HG02763 (cell line): ENCODE data around the gene UNC50.

ENCODE experiments used
- ATAC-seq: cut with Tn5 transposase; IDR thresholded peaks from one replicate; pipeline ENCODE4 v1.9.1; 2021; ENCODE audit warnings: mild to moderate bottlenecking, moderate library complexity; ENCODE audit not compliant: unreplicated experiment

UNC50 gene

GRCh38 chr2:98608116-98608961 is at the start of gene UNC50, which contains the start of gene COA5:
UNC50 (plus strand) TSS chr2:98608589; CDS start chr2:98609760, 1,171 bp downstream.
COA5 (minus strand) TSS chr2:98608512; CDS start chr2:98608405, 107 bp downstream.
- ATAC-seq: peak; percentile 93

- ATAC-seq: no peak
These were observed 49.4 kb upstream of the UNC50 start for GRCh38 chr2:98558852-98559530.

- no peak for ATAC-seq
These were observed 48.8 kb upstream of the UNC50 start for GRCh38 chr2:98559581-98559980.

- no peak for ATAC-seq
These were observed 48.1 kb upstream of the UNC50 start for GRCh38 chr2:98560256-98560771.

- no peak for ATAC-seq
These were observed 47.4 kb upstream of the UNC50 start for GRCh38 chr2:98561018-98561417.

GRCh38 chr2:98561902-98562695 is 46.3 kb upstream of the UNC50 start:
- ATAC-seq: no peak

- ATAC-seq: no peak
These were observed 45.0 kb upstream of the UNC50 start for GRCh38 chr2:98563394-98563793.

- ATAC-seq: no peak
These were observed 43.8 kb upstream of the UNC50 start for GRCh38 chr2:98564541-98565132.

- ATAC-seq: no peak
These were observed 43.0 kb upstream of the UNC50 start for GRCh38 chr2:98565286-98565860.

GRCh38 chr2:98565941-98566340 is 42.4 kb upstream of the UNC50 start:
- ATAC-seq: no peak

- no peak for ATAC-seq
These were observed 40.0 kb upstream of the UNC50 start for GRCh38 chr2:98568161-98568956.

GRCh38 chr2:98569197-98569793 is 39.1 kb upstream of the UNC50 start:
- ATAC-seq: no peak

GRCh38 chr2:98569915-98570314 is 38.5 kb upstream of the UNC50 start:
- ATAC-seq: no peak

- ATAC-seq: no peak
These were observed 38.0 kb upstream of the UNC50 start for GRCh38 chr2:98570356-98570755.

- no peak for ATAC-seq
These were observed 37.2 kb upstream of the UNC50 start for GRCh38 chr2:98571121-98571701.

- ATAC-seq: no peak
These were observed 36.6 kb upstream of the UNC50 start for GRCh38 chr2:98571796-98572195.

GRCh38 chr2:98572211-98572610 is 36.2 kb upstream of the UNC50 start:
- no peak for ATAC-seq

- no peak for ATAC-seq
These were observed 35.7 kb upstream of the UNC50 start for GRCh38 chr2:98572676-98573075.

GRCh38 chr2:98573426-98573825 is 35.0 kb upstream of the UNC50 start:
- ATAC-seq: no peak
